ACC112 (cell line): ENCODE data around the gene SNX9.

ENCODE experiments used
- H2AFZ ChIP-seq: fragments of 200-600 bp; sonication (generic); one replicate; pipeline ENCODE4 v1.6.0; 2017; ENCODE audit warnings: antibody characterized with exemption, low read length; ENCODE audit not compliant: unreplicated experiment
- H3K27ac ChIP-seq: fragments of 200-600 bp; sonication (generic); 2 replicates; pipeline ENCODE4 v1.5.1; 2014; ENCODE audit warnings: low read depth, mild to moderate bottlenecking, antibody characterized with exemption, low read length, moderate library complexity
- H3K27me3 ChIP-seq: fragments of 200-600 bp; sonication (generic); 2 replicates; pipeline ENCODE4 v1.6.1; 2014; ENCODE audit warnings: mild to moderate bottlenecking, antibody characterized with exemption, low read length, moderate library complexity, mixed read lengths; ENCODE audit not compliant: insufficient read depth
- H3K36me3 ChIP-seq: fragments of 200-600 bp; sonication (generic); 2 replicates; pipeline ENCODE4 v1.6.1; 2016; ENCODE audit warnings: mild to moderate bottlenecking, antibody characterized with exemption, low read length, moderate library complexity, mixed read lengths; ENCODE audit not compliant: insufficient read depth
- H3K4me1 ChIP-seq: fragments of 200-600 bp; sonication (generic); one replicate; pipeline ENCODE4 v1.6.1; 2016; ENCODE audit warnings: low read length, mixed read lengths; ENCODE audit not compliant: insufficient read depth, unreplicated experiment, control insufficient read depth
- H3K4me3 ChIP-seq: fragments of 200-600 bp; sonication (generic); 2 replicates; pipeline ENCODE4 v1.5.1; 2014; ENCODE audit warnings: mild to moderate bottlenecking, low read depth, low read length
- H3K79me2 ChIP-seq: fragments of 200-600 bp; sonication (generic); one replicate; pipeline ENCODE4 v1.6.0; 2016; ENCODE audit warnings: low read length; ENCODE audit not compliant: control insufficient read depth, unreplicated experiment, insufficient read depth

The SNX9 gene

GRCh38 chr6:157860505-157860991 is 37.5 kb downstream of the SNX9 start:
- Histone ChIP-seq H2AFZ (no peak overlapping the region), H3K4me1 (peaks cover 21% of the 10 kb centered on the region), H3K27me3 (no peaks in the 10 kb centered on the region), H3K27ac (no peak overlapping the region), H3K79me2 (peaks cover 82% of the 10 kb centered on the region), H3K4me3 (no peak overlapping the region), H3K36me3 (no peaks in the 10 kb centered on the region; the same call in 1 of the 2 replicates)

- Histone ChIP-seq H3K27ac (no peak overlapping the region), H2AFZ (no peak overlapping the region), H3K27me3 (no peaks in the 10 kb centered on the region), H3K4me3 (no peak overlapping the region), H3K79me2 (peaks cover 78% of the 10 kb centered on the region), H3K4me1 (peaks cover 21% of the 10 kb centered on the region), H3K36me3 (no peaks in the 10 kb centered on the region; the same call in 1 of the 2 replicates)
Measured at GRCh38 chr6:157861184-157861583, 38.1 kb downstream of the SNX9 start.

- Histone ChIP-seq H3K4me3 (no peak overlapping the region), H3K27me3 (no peaks in the 10 kb centered on the region), H3K36me3 (no peaks in the 10 kb centered on the region), H2AFZ (no peak overlapping the region), H3K4me1 (peaks cover 25% of the 10 kb centered on the region), H3K27ac (no peak overlapping the region), H3K79me2 (peaks cover 77% of the 10 kb centered on the region)
Measured at GRCh38 chr6:157861814-157862213, 38.8 kb downstream of the SNX9 start.

GRCh38 chr6:157862706-157863105 is 39.7 kb downstream of the SNX9 start:
- H3K27me3 ChIP-seq: no peaks in the 10 kb centered on the region
- no peaks in the 10 kb centered on the region for H3K36me3 ChIP-seq
- H3K4me3 ChIP-seq: no peak overlapping the region
- H3K27ac ChIP-seq: no peak overlapping the region
- H3K79me2 ChIP-seq: peaks cover 75% of the 10 kb centered on the region
- H2AFZ ChIP-seq: no peak overlapping the region
- peaks cover 34% of the 10 kb centered on the region for H3K4me1 ChIP-seq

- H3K4me1 ChIP-seq: peaks cover 42% of the 10 kb centered on the region
- no peaks in the 10 kb centered on the region for H3K27me3 ChIP-seq
- peaks cover 70% of the 10 kb centered on the region for H3K79me2 ChIP-seq
- H2AFZ ChIP-seq: no peak overlapping the region
- no peak overlapping the region for H3K4me3 ChIP-seq
- no peak overlapping the region for H3K27ac ChIP-seq
- H3K36me3 ChIP-seq: peaks cover 3% of the 10 kb centered on the region; the same call in 1 of the 2 replicates
Measured at GRCh38 chr6:157864185-157864761, 41.2 kb downstream of the SNX9 start.

GRCh38 chr6:157865249-157865648 is 42.2 kb downstream of the SNX9 start:
- H2AFZ ChIP-seq: no peak overlapping the region
- H3K36me3 ChIP-seq: peaks cover 3% of the 10 kb centered on the region; the same call in 1 of the 2 replicates
- H3K4me1 ChIP-seq: peaks cover 41% of the 10 kb centered on the region
- no peak overlapping the region for H3K4me3 ChIP-seq
- H3K27ac ChIP-seq: no peak overlapping the region
- no peaks in the 10 kb centered on the region for H3K27me3 ChIP-seq
- H3K79me2 ChIP-seq: peaks cover 60% of the 10 kb centered on the region

- peaks cover 3% of the 10 kb centered on the region; the same call in 1 of the 2 replicates for H3K36me3 ChIP-seq
- H3K79me2 ChIP-seq: peaks cover 46% of the 10 kb centered on the region
- peaks cover 25% of the 10 kb centered on the region for H3K4me1 ChIP-seq
- no peak overlapping the region for H2AFZ ChIP-seq
- peak overlapping the region; percentile 39; the same call in 1 of the 2 replicates for H3K27ac ChIP-seq
- no peaks in the 10 kb centered on the region for H3K27me3 ChIP-seq
- no peak overlapping the region for H3K4me3 ChIP-seq
Measured at GRCh38 chr6:157867155-157867559, 44.1 kb downstream of the SNX9 start.

- peaks cover 3% of the 10 kb centered on the region; the same call in 1 of the 2 replicates for H3K36me3 ChIP-seq
- peak overlapping the region; percentile 39; the same call in 1 of the 2 replicates for H3K27ac ChIP-seq
- no peak overlapping the region for H2AFZ ChIP-seq
- H3K4me1 ChIP-seq: peaks cover 21% of the 10 kb centered on the region
- H3K27me3 ChIP-seq: no peaks in the 10 kb centered on the region
- peaks cover 38% of the 10 kb centered on the region for H3K79me2 ChIP-seq
- no peak overlapping the region for H3K4me3 ChIP-seq
Measured at GRCh38 chr6:157867981-157868380, 44.9 kb downstream of the SNX9 start.

GRCh38 chr6:157868835-157869234 is 45.8 kb downstream of the SNX9 start:
- Histone ChIP-seq H2AFZ (no peak overlapping the region), H3K27me3 (no peaks in the 10 kb centered on the region), H3K4me3 (no peak overlapping the region), H3K27ac (no peak overlapping the region), H3K79me2 (peaks cover 30% of the 10 kb centered on the region), H3K4me1 (peaks cover 21% of the 10 kb centered on the region), H3K36me3 (peaks cover 3% of the 10 kb centered on the region; the same call in 1 of the 2 replicates)

GRCh38 chr6:157869673-157870302 is 46.7 kb downstream of the SNX9 start:
- Histone ChIP-seq H3K36me3 (peaks cover 3% of the 10 kb centered on the region; the same call in 1 of the 2 replicates), H3K4me3 (no peak overlapping the region), H3K27ac (no peak overlapping the region), H2AFZ (no peak overlapping the region), H3K4me1 (peaks cover 21% of the 10 kb centered on the region), H3K27me3 (no peaks in the 10 kb centered on the region), H3K79me2 (peaks cover 22% of the 10 kb centered on the region)
